GM18870 (cell line): ENCODE data around the gene NOS1.

ENCODE experiments used
- ATAC-seq: cut with Tn5 transposase; IDR thresholded peaks from one replicate; pipeline ENCODE4 v1.9.1; 2021; ENCODE audit warnings: moderate library complexity; ENCODE audit not compliant: unreplicated experiment

The NOS1 gene

GRCh38 chr12:117180758-117181467 lies 180.5 kb downstream of the NOS1 start:
- no peak for ATAC-seq

GRCh38 chr12:117178745-117179144 lies 182.7 kb downstream of the NOS1 start:
- ATAC-seq = no peak

- ATAC-seq = no peak
These were observed 183.1 kb downstream of the NOS1 start for GRCh38 chr12:117178301-117178700.

GRCh38 chr12:117172168-117172567 lies 189.3 kb downstream of the NOS1 start:
- ATAC-seq = no peak

GRCh38 chr12:117171499-117172162 lies 189.8 kb downstream of the NOS1 start:
- no peak for ATAC-seq

GRCh38 chr12:117169548-117169947 lies 191.9 kb downstream of the NOS1 start:
- no peak for ATAC-seq

- no peak for ATAC-seq
These were observed 192.4 kb downstream of the NOS1 start for GRCh38 chr12:117168976-117169375.

GRCh38 chr12:117167769-117168168 lies 193.7 kb downstream of the NOS1 start:
- no peak for ATAC-seq

GRCh38 chr12:117166107-117166506 lies 195.3 kb downstream of the NOS1 start:
- ATAC-seq = no peak

GRCh38 chr12:117165342-117165741 lies 196.1 kb downstream of the NOS1 start:
- ATAC-seq = no peak

- no peak for ATAC-seq
These were observed 198.8 kb downstream of the NOS1 start for GRCh38 chr12:117162633-117163032.

- ATAC-seq = no peak
These were observed 199.3 kb downstream of the NOS1 start for GRCh38 chr12:117162167-117162539.

- no peak for ATAC-seq
These were observed 199.8 kb downstream of the NOS1 start for GRCh38 chr12:117161460-117162166.

GRCh38 chr12:117159674-117160073 lies 201.8 kb downstream of the NOS1 start:
- ATAC-seq = no peak

- no peak for ATAC-seq
These were observed 202.4 kb downstream of the NOS1 start for GRCh38 chr12:117158911-117159553.
